Uterus (tissue), 4 donors: ENCODE data around the gene SARS2. TPM values are rescaled to one million over a fixed set of nuclear protein-coding genes. Genes with fewer than 3 reads are reported as not detected.

Experiments used
- DNase-seq, 2 donors: peaks; one replicate each; pipeline ENCODE4 v3.0.0-alpha.2; 2019 to 2020
- H3K27ac ChIP-seq, 2 donors: fragments of 200-600 bp; sonication (generic); 1 replicate in 1 of 2; 2 replicates in 1 of 2; pipeline ENCODE4 v1.5.1; 2016 to 2018
- H3K27me3 ChIP-seq, 2 donors: fragments of 200-600 bp; sonication (generic); one replicate each; pipeline ENCODE4 v1.5.1; 2018 to 2019; ENCODE audit warnings: control low read depth in 1 of 2
- H3K36me3 ChIP-seq, 2 donors: fragments of 200-600 bp; sonication (generic); one replicate each; pipeline ENCODE4 v1.5.1; 2019; ENCODE audit warnings: control low read depth in 1 of 2
- H3K4me1 ChIP-seq, 2 donors: fragments of 200-600 bp; sonication (generic); one replicate each; pipeline ENCODE4 v1.5.1; 2018 to 2019; ENCODE audit warnings: control low read depth in 1 of 2
- H3K4me3 ChIP-seq, 2 donors: fragments of 200-600 bp; sonication (generic); 1 replicate in 1 of 2; 2 replicates in 1 of 2; pipeline ENCODE4 v1.5.1; 2018 to 2019; ENCODE audit warnings: mild to moderate bottlenecking in 1 of 2
- H3K9me3 ChIP-seq, 2 donors: fragments of 200-600 bp; sonication (generic); one replicate each; pipeline ENCODE4 v1.5.1; 2019; ENCODE audit warnings: control low read depth in 1 of 2
- POLR2A ChIP-seq, 2 donors: fragments of 450-650 bp; IDR thresholded peaks; one replicate each; pipeline ENCODE4 v1.6.1; 2016; ENCODE audit warnings: antibody characterized with exemption in 2 of 2, mild to moderate bottlenecking in 1 of 2, moderate library complexity in 1 of 2
- intact Hi-C: fragments of 100-400 bp; cut with DNase I; formaldehyde crosslinking; loops from one replicate; pipeline ENCODE4 v1.15.1; 2023; ENCODE audit warnings: low total_unique reads
- total RNA-seq, 4 donors: library from RNA; depleted of rRNA in 3 of 4; stranded (reverse); fragments of >200 nt in 3 of 4; gene quantifications; one replicate each; pipeline versions ENCODE4 v1.1.0 to v1.2.4, GENCODE V29; 2014 to 2023
- TF ChIP-seq, protein P1 (sequence below), 4 experiments: fragments of 200-600 bp in 2 of 4; fragments of 450-650 bp in 2 of 4; sonication (generic) in 2 of 4; IDR thresholded peaks; one replicate each; pipeline ENCODE4 v1.5.1; 2016 to 2019; ENCODE audit warnings: antibody characterized with exemption in 4 of 4, mild to moderate bottlenecking in 2 of 4, moderate library complexity in 1 of 4
- donor health status: DM: yes; HTN: yes; CAD: no.

The SARS2 gene
- total RNA-seq, 4 donors from 2014 or later, result 1.3 to 18.4 (median 10.6) TPM

DNA sequence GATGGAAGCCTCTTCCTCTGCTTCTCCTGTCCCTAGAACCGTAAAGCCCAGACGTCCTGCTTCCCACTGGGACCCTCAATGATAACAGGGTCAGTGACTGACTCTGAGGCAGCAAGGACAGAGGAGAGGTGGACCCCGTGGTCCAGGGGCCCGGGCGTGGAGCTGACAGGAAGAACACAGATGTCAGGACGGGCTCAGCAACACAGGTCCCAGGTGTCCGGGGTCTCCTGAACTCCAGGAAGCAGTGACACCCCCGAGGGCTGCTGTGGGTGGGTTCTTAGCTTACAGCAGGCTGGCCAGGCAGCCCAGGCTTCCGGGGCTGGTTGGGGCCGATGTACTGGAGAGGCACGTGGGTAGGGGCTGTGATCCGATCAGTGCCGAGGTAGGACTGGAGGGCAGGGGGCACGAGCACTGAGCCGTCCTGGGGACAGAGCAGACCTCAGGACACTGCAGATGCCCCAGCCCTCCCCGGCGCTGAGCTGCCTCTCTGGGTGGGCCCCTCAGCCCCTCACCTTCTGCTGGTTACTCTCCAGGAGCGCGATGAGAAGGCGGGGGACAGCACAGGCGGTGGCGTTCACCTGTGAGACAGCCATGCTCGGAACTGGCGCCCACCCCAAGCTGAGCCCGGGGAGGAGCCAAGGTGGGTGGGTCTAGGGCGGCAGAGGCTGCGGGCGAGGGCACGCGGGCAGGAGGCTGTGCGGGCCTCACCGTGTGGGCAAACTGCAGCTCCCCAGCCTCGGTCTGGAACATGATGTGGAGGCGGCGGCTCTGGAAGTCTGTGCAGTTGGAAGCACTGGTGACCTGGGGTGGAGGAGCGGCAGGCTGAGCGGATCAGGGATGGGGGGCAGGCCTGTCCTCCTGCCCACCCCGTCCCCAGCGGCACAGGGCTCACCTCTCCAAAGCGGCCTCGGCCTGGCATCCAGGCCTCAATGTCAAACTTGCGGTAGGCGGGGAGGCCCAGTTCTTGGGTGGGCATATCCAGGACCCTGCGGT is 14.9 kb downstream of the SARS2 start:
- DNase-seq, result no peak
- Histone ChIP-seq H3K27ac (no peak overlapping the region), H3K4me1 (no peaks in the 10 kb centered on the region), H3K27me3 (peaks cover 0 to 11% of the 10 kb centered on the region in 2 donors), H3K36me3 (no peaks in the 10 kb centered on the region), H3K4me3 (no peak overlapping the region), H3K9me3 (no peaks in the 10 kb centered on the region)
- intact Hi-C loops, result no loop called here
- TF ChIP-seq, protein P1, sequence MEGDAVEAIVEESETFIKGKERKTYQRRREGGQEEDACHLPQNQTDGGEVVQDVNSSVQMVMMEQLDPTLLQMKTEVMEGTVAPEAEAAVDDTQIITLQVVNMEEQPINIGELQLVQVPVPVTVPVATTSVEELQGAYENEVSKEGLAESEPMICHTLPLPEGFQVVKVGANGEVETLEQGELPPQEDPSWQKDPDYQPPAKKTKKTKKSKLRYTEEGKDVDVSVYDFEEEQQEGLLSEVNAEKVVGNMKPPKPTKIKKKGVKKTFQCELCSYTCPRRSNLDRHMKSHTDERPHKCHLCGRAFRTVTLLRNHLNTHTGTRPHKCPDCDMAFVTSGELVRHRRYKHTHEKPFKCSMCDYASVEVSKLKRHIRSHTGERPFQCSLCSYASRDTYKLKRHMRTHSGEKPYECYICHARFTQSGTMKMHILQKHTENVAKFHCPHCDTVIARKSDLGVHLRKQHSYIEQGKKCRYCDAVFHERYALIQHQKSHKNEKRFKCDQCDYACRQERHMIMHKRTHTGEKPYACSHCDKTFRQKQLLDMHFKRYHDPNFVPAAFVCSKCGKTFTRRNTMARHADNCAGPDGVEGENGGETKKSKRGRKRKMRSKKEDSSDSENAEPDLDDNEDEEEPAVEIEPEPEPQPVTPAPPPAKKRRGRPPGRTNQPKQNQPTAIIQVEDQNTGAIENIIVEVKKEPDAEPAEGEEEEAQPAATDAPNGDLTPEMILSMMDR (IDR thresholded peaks at IDR 0.05), result no peak
- no peak for TF ChIP-seq POLR2A (IDR thresholded peaks at IDR 0.05)

DNA sequence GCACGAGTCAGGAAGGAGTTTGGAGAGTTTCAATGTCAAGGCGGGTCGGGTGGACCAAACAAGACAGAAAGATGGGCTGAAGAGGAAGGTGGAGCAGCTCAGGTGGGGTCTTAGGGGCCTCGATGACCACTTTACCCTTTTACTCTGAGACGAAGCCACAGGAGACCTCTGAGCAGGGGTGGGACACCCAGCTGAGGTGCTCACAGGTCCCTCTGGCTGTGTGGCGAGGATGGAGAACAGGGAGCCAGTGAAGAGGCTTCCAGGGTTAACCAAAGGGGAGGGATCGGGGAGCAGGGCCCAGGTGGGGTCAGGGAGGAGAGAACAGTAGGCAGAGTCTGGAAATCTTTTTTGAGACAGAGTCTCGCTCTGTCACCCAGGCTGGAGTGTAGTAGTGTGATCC is 16.6 kb downstream of the SARS2 start:
- Histone ChIP-seq H3K27me3 (peaks cover 0 to 11% of the 10 kb centered on the region in 2 donors), H3K36me3 (no peaks in the 10 kb centered on the region), H3K27ac (no peak overlapping the region), H3K9me3 (no peaks in the 10 kb centered on the region), H3K4me1 (no peaks in the 10 kb centered on the region), H3K4me3 (no peak overlapping the region)
- intact Hi-C loops, result no loop called here
- no peak for TF ChIP-seq POLR2A (IDR thresholded peaks at IDR 0.05)
- TF ChIP-seq, protein P1 (IDR thresholded peaks at IDR 0.05), result no peak
- no peak for DNase-seq

DNA sequence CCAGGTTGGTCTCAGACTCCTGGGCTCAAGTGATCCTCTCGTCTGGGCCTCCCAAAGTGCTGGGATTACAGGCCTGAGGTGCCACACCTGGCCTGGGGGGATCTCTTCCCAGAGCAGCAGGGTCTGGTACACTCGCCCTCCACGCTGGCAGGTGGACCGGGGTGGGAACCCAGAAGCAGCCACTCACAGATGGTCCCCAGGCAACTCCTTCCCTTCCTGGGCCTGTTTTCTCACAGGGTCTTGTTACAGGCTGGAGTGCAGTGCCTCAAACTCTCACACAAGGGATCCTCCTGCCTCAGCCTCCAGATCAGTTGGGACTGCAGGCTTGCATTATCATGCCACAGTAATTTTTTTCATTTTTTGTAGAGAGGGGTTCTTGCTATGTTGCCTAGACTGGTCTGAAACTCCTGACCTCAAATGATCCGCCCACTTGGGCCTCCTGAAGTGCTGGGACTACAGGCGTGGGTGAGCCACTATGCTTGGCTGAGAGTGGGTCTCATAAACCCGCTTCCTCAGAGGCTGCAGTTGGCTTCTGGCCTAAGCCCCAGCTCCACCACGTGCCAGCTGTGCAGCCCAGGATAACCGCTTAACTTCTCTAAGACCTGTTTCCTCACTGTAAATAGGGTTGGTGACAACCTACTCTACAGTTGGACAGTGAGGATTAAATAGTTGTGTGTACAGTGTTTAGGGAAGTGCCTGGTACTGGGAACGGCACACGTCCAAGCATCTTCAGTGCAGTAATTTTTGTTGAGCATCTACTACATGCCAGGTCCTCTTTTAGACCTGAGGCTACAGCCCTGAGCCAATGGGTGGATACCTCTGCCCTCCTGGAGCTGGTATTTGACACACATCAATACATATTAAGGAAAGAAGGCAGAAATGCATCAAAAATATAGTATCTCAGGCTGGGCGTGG is 17.7 kb downstream of the SARS2 start:
- no peaks in the 10 kb centered on the region for H3K9me3 ChIP-seq
- no peak for TF ChIP-seq POLR2A (IDR thresholded peaks at IDR 0.05)
- TF ChIP-seq, protein P1 (IDR thresholded peaks at IDR 0.05), result no peak
- H3K36me3 ChIP-seq, result no peaks in the 10 kb centered on the region
- no peak for DNase-seq
- H3K4me1 ChIP-seq, result no peaks in the 10 kb centered on the region
- no peak overlapping the region for H3K27ac ChIP-seq
- intact Hi-C loops, result no loop called here
- H3K4me3 ChIP-seq, result no peak overlapping the region
- H3K27me3 ChIP-seq, result peaks cover 0 to 11% of the 10 kb centered on the region in 2 donors

DNA sequence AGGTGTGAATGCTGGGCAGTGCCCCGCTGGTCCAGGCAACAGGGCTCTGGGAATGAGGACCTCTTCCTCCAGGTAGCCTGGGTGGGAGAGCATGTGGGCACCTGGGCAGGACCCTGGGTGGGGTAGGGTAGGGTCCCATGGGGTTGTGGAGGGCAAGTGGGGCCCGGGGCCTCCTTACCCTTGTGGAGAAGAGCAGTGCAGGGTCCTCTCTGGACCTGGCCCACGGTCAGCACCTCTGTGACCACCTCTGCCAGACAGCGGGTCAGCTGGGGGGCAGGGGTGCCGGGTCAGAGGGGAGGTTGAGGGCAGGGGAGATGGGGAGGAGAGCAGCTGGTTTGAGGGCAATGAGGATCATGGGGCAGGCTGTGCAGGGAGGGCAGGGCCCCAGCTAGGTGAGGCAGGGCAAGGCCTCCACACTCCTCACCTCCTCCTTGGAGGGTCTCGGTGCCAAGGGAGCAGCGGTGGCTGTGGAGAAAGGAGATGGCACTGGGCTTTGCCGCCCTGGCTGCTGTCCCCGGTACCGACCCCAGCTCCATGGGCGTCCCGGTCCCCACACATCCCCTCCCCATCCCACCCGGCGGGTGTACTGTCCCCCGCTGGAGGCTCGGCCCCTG is 19.1 kb downstream of the SARS2 start:
- DNase-seq, result no peak
- H3K36me3 ChIP-seq, result no peaks in the 10 kb centered on the region
- H3K9me3 ChIP-seq, result no peaks in the 10 kb centered on the region
- H3K4me3 ChIP-seq, result no peak overlapping the region
- TF ChIP-seq, protein P1 (IDR thresholded peaks at IDR 0.05), result no peak
- no peak for TF ChIP-seq POLR2A (IDR thresholded peaks at IDR 0.05)
- no peak overlapping the region for H3K27ac ChIP-seq
- intact Hi-C loops, result no loop called here
- H3K4me1 ChIP-seq, result no peaks in the 10 kb centered on the region
- peaks cover 0 to 11% of the 10 kb centered on the region in 2 donors for H3K27me3 ChIP-seq
